ENCODE measurements around the gene RAB40A.

RAB40A gene, protein sequence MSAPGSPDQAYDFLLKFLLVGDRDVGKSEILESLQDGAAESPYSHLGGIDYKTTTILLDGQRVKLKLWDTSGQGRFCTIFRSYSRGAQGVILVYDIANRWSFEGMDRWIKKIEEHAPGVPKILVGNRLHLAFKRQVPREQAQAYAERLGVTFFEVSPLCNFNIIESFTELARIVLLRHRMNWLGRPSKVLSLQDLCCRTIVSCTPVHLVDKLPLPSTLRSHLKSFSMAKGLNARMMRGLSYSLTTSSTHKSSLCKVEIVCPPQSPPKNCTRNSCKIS

DNA sequence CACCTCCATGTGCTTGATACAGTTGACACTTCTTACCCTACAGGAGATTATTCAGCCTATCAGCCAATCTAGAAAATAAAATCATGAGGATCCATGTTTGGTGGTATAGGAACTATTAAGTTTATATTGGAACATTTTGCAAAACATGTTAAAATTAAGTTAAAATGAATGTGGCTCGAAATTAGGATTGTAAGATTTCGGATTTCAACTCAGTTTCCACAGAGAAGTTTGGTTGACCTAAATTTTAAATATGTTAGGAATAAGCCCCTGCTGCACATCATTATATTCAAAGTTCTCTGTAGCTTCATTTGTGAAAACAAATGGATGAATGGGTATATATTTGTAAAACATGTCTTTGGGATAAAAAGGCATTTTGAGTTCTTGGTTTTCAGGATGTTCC is at the start of gene RAB40A:
RAB40A (minus strand) TSS at position 101 of the 400 bp plus-strand sequence. CDS start 18,733 bp downstream, outside the sequence.
- no peak for DNase-seq

DNA sequence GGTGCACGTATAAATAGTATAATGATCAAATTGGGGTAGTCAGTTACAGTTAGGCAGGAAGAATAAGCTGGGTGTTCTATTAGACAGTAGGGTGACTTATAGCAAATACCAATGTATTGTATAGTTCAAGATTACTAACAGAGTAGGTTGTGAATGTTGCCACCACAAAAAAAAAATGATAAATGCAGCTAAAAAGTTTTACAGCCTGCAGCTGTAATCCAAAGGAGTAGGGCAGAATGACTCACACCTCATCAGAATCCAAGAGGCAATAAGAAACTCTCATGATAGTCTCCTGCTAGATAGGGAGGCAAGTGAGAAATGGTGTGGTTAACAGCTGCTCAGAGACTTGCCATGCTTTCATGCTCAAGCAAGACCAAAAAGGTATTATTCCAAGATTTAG is 46.5 kb upstream of the RAB40A start:
- no peak for DNase-seq

DNA sequence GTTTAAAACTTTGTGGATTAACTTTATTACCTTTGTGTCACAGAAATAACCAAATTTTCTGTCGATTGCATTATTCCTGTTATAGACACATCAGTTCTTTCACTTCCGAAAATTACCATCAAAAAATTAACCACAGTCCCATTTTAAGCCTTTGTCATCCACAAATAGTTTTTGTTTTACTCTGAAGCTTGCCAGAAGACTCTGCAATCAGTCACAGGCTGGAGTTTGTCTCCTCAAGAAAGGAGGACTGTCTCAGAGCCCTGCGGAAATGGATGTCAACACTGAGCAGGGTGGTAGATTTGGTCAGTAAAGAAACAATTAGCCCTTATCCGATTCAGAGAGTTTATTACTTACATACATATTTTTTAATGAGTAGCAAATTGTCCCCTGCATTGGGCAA is 45.9 kb upstream of the RAB40A start:
- no peak for DNase-seq

DNA sequence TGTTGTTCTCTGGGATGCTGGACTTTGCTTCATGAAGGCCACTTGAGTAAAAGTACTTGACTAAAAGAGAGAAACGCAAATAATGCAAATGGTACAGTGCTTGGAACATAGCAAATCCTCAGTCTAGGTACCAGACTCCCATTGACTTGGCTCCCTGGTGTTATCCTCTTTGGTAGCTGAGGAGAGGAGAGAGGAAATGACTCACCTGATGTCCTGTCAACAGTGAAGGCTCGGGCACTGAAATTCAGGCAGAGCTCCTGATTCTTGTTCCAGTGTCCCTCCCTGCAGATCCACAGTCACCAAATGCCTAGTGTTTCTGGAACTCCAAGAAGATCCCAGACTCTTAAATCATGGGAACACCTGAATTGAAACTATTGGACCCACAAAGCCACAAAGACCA is 43.5 kb upstream of the RAB40A start:
- no peak for DNase-seq

DNA sequence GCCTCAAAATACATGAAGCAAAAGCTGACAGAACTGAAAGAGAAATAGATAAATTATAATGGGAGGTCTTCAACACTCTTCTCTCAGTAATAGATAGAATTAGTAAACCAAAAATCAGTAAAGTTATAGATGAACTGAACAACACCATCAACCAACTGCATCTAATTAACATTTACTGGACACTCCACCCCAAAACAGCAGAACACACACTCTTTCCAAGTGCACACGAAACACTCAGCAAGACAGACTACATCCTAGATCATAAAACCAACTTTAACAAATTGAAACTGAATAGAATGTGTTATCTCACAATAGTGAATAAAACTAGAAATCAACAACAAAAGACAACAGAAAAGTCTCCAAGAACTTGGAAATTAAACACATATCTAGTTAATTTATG is 41.0 kb upstream of the RAB40A start:
- DNase-seq = no peak

DNA sequence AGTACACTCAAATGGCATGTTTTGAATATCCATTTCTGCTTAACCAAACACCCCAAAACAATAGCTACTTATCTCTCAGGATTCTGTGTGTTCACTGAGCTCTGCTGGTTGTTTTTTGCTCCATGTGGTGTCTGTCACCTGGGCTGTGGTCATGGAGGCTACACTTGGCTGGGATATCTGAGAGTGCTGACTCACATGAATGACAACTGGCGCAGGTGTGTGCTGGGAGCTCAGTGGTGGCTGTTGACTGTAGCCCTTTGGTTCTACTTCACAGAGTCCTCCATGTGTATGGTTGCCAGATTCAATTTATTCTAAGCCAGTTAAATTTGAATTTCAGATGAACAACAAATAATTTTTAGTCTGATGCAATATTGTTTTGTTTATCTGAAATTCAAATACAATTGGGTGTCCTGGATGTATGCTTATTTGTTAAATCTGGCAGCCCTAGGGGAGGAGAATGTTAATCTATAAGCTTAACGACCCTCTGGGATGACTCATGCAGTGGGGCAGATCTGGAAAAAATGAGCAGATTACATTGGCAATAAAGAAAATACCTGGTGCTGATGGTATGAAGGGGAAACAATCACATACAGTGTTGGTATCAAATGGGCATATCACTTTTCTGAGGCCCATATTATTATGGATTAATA is 37.8 kb upstream of the RAB40A start:
- DNase-seq = no peak

DNA sequence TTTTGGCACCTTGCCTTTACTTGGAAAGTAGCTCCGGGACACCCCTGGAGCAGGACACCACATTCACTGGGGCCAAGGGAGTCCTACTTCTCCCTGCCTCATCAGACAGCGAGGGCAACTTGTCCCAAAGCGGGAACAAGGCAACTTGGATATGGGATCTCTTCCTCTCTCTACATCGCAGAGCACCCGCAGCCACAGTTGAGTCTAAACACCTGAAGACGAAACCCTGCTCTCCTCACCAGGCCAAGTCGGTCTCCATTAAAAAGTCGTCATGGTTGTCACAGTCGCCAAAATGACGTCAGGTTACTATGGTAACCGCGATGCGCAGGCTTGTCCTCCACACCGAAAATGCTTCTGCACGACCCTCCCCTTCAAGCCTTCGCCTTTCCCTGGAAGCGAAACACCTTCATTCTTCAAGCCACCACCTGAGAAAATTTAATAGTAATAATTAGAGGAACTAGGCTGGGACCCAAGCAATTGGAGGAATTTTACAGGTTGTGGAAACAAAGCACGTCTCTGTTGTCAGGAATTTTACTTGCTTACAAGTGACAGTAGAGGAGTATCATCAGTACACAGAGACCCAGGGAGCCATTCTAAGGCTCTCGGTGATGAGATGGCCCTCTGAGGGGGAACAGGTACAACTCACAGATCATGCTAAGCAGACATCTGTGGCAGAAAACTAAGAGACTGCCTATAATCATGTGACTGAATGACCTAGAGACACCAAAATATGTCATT is 35.6 kb upstream of the RAB40A start:
- no peak for DNase-seq

DNA sequence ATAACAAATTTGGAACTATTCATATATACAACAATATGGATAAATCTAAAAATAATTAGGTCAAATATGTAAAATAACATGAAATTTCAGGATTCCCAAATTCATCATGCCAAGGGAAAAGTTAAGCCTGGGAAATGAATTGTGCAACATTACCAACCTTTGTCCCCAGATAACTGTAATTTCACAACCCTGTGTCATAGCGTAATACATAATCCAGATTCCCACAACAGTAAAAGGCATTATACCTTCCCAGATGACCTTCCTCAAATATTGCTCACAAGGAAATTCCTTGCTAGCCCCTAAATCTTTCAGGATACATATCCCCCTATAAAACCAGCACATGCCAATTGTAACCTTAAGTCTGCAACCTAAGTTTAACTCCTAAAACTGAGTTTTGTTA is 32.9 kb upstream of the RAB40A start:
- no peak for DNase-seq

DNA sequence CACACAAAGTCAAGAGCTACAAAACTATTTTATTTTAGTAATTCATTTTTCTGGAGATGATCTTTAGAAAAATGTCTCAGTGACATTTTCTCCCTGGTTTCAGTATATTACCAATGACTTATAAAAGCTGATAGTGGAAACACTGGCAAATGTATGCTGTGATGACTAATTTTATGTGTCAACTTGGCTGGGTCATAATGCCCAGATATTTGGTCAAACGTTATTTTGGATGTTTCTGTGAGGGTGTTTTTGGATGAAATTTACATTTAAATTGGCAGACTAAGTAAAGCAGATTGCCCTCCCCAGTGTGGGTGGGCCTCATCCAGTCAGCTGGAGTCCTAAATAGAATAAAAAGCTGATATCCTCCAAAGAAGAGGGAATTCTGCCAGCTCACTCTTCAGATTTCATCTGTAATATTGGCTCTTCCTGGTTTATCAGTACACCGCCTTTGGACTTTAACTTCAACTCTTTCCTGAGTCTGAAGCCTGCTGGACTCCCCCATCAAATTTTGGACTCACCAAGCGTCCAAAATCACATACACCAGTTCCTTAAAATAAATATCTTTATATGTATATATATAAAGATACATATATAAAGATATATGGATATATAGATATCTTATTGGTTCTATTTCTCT is 31.2 kb upstream of the RAB40A start:
- no peak for DNase-seq

DNA sequence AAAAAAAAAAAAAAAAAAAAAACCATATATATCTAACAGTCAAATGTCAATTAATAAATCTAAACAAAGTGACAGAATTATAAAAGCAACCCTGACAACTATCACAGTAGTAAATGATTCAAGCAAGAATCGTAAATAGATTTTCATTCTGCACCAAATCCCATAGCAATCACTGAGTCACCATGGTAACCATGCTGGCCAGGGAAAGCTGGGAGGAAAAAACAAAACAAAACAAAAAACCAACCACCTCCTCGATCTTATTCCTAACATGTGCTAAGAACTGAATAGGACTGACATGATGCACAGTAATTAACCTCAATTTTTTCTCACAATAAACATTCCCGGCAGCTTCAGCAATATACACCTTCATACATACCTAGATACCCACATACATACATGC is 30.6 kb upstream of the RAB40A start:
- no peak for DNase-seq

DNA sequence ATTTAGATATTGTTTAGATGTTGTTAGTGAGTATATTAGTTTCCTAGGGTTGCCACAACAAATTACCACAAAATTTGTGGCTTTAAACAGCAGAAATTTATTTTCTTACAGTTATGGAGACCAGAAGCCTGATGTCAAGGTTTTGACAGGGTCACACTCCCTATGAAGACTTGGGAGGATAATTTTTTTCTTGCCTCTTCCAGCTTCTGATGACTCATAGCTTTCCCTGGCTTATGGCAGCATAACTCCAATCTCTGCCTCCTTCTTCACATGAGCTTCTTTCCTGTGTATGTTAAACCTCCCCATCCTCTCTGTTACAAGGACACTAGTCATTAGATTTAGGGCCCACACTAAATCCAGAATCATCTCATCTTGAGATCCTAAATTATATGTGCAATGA is 20.9 kb upstream of the RAB40A start:
- DNase-seq = no peak

DNA sequence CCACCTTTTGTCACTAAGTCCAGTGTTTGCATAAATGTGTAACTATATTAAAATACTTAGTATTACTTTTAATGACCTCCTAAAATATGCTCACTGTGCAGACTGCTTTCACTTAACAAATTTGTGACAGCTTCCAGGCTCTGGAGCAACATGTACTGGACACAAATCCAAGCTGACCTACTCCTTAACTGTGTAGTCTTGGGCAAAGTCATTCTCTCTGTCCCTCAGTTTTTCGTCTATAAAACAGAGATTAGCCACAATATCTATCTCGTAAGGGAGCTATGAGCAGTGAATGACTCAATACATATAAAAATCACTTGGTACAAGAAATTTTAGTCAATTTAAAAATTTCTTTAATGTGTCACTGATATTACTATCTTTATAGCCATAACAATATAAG is 20.4 kb upstream of the RAB40A start:
- DNase-seq = no peak

DNA sequence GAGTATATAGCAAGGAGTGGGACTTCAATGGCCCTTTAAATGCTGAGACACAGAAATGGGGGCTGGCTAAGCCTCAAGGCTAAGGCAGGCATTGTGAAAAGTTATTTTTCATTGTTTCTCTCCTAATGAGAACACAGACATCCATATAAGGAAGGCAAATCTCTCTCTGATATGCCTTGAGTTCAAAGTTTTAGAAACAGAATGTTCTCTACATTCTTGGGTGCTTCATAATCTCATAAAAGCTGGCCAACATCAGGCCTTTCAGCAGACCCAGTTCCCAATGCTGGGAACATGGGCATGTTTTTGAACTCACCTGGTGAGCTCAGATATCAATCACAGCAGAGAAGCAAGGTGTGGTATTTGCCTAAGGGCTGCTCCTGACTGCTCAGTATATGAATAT is 19.4 kb upstream of the RAB40A start:
- no peak for DNase-seq

DNA sequence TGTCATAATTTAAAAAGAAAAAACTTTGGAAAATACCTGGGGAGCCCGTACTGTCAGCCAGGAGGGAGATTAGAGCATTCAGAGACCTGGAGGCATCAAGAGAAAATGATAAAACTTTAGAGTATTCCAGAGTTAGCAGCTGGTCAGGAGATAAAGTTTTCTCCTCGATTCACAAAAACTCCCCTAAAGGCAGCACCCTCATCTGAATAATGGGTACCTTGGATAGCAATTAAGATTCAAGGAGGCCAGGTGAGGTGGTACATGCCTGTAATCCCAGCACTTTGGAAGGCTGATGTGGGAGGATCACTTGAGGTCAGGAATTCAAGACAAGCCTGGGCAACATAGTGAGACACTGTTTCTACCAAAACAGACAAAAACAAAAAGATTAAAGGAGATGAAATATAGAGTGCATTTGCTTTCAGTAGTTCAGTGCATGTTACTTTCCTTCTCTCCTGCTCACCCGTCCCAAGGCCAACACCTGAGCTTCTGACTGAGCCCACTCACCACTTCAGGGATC is 18.6 kb upstream of the RAB40A start:
- no peak for DNase-seq

DNA sequence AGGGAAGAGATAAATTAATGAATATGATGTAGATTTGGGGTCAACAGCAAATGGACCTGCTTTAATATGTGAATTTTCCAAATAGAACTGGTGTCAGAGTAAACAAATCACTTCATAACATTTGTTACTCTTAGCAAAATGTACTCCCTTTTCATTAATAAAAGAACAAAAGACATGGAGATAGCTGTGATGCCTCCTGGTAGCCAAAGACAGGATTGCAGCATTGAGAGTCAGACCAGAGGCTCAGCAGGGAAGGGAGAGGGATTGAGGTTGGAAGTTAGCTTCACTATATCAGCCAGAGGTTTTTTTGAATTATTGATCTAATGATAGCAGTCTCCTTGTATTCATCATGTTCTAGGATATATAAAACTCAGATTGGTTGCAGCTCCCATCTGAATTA is 17.4 kb upstream of the RAB40A start:
- DNase-seq = no peak

DNA sequence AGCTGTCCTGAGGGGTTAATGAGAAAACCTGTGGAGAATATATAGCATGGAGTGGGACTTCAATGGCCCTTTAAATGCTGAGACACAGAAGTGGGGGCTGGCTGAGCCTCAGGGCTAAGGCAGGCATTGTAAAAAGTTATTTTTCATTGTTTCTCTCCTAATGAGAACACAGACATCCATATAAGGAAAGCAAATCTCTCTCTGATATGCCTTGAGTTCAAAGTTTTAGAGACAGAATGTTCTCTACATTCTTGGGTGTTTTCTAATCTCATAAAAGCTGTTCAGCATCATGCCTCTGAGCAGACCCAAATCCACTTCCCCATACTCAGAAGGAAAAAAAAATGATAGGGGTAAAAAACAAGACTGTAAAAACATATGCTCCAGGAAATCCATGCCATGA is 16.8 kb upstream of the RAB40A start:
- DNase-seq = no peak

DNA sequence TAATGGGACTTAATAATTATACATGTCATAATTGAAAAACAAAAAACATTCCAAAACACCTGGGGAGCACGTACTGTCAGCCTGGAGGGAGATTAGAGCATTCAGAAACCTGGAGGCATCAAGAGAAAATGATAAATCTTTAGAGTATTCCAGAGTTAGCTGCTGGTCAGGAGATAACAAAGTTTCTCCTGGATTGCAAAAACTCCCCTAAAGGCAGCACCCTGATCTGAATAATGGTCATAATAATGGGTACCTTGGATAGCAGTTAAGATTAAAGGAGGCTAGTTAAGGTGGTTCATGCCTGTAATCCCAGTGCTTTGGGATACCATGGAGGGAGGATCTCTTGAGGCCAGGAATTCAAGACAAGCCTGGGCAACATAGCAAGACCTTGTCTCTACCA is 15.9 kb upstream of the RAB40A start:
- DNase-seq = no peak

DNA sequence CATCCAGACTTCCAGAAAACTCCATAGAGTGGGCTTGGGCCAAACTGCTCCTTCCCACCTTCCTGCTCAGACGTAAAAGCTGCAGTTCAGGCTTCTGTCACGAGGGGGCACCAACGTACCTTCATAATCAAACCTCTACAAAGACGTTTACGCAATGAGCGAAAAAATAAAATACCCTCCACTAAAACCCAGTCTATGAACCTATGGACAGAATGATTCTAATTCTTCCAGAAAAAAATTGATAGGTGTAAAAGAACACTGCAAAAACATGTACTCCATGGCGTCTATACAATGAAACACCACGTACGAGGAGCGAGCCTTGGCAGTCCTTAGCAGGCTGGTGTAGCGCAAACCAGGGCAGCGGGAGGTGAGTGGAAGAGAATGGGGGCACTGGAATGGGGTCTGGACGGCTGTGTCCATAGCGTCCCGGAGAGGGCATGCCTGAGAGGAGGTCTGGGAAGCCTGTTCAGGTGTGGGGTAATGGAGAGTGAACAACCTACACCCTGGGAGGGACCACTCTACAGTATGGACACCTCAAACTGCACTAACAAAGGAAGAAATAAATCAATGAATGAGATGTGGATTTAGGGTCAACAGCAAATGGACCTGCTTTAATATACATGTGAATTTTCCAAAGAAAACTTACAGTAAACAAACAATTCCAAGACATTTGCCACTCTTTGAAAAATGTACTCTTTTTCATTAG is 14.4 kb upstream of the RAB40A start:
- DNase-seq = peak; percentile 8

DNA sequence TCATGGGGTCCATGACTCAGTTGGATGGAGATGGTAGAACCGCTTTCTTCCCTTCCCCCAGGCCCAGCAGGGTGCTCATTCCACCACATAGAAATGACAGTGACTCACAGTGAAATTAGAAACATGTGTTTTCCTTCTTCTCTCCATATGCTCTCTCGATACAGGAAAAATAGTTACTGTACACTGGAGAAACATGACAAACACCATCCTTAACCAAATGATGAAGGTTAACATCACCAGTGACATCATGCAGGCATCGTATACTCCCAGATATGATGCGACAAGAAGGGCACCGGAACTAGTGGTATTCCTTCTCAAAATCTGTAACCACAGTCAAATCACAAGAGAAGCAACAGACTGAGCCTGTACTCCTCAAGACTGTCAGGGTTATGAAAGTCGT is 11.7 kb upstream of the RAB40A start:
- no peak for DNase-seq

DNA sequence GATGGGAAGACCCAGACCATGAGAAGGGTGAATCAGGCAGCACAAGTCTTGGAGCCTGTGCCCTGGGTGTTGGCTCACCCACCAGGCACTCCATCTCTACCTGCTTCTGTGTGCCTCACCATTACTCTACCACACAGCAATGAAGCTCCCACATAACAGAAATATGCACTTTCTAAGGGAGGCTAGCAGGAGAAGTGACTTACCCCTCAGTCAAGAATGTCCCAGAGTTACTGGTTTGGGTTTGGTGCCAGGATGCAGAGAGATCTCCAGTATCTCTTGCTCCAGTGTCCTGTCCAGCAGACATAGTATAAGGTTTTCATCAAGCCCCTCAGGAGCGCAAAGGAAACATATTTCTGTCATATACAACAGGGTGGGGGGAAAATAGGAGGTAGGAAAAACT is 11.3 kb upstream of the RAB40A start:
- no peak for DNase-seq

DNA sequence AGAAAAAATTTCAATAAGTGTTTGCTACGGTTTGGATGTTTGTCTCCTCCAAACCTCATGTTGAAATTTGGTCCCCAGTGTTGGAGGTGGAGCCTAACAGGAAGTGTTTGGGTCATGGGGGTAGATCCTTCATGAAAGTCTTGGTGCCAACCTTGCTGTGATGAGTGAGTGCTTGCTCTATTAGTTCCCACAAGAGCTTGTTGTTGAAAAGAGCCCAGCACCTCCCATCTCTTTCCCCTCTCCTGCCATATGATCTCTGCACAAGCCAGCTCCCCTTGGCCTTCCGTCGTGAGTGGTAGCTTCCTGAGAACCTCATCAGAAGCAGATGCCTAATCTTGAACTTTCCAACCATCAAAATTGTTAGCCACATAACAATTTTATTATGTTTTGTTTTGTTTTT is 10.3 kb upstream of the RAB40A start:
- DNase-seq = no peak

DNA sequence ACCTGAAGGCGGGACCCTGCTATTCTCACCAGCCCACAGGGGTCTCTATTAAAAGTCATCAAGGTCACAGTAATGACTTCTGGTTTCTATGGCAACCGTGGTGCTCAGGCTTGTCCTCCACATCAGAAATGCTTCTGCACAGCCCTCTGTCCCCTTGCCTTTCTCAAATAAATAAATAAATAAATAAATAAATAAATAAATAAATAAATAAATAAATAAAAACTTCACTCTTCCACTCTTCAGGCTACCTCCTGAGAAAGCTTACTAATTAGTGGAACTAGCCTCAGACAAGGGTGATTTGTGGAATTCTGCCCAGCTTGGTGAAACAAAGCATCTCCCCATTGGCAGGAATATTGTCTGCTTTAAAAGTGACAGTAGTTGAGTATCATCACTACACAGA is 5.5 kb upstream of the RAB40A start:
- DNase-seq = no peak

DNA sequence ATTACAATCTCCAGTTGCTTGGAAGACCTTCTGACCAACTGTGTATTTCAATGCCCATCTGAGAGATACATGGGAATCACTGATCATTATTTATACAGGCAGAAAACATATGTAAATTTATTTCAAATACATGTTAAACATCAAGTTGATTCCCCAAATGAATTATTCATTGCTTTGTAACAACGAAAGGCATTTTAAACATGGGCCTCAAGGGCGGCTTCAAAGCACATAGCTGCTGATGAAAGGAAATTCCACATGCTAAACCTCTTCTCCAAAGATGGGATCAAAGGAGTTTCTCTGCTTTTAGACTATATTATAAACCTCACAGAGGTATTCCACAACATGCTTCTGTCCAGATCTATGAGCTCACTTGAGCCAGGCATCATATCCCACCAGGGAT is 4.3 kb upstream of the RAB40A start:
- no peak for DNase-seq

Measured in NCI-H1417 treated with DMSO at 0.1 percent for 48 hours (cell line).